CD4-positive, alpha-beta T cell treated with Interleukin-4 for 1 hour (primary cell): ENCODE measurements around the gene TEX12.
"Not testable (repeated sequence)": the region's sequence is repeated elsewhere in the genome, so short reads cannot be mapped to it uniquely, and the experiment has no call there.

Experiments used
- DNase-seq, 2 donors: peaks; one replicate each; pipeline ENCODE4 v3.0.0-alpha.2; 2020 to 2022

TEX12 gene

GRCh38 chr11:112165049-112165448 is 2.1 kb upstream of the TEX12 start:
- no peak for DNase-seq

GRCh38 chr11:112166562-112166961 is 610 bp upstream of the TEX12 start:
- DNase-seq, result no peak

GRCh38 chr11:112172362-112172994 is 5.3 kb downstream of the TEX12 start:
- no peak for DNase-seq

- DNase-seq, result no peak
These were observed 6.0 kb downstream of the TEX12 start for GRCh38 chr11:112173152-112173551.

- peak; percentile 63 to 85 for DNase-seq
These were observed 7.8 kb downstream of the TEX12 start, which contains the start of gene BCO2 for GRCh38 chr11:112174789-112175598. Gene BCO2, plus strand, starts transcription at chr11:112175512. Its CDS starts 90 bp downstream, at chr11:112175602.

GRCh38 chr11:112175599-112175952 is 8.4 kb downstream of the TEX12 start:
- DNase-seq, result no peak

GRCh38 chr11:112176077-112176476 is 8.9 kb downstream of the TEX12 start:
- no peak for DNase-seq

DNA sequence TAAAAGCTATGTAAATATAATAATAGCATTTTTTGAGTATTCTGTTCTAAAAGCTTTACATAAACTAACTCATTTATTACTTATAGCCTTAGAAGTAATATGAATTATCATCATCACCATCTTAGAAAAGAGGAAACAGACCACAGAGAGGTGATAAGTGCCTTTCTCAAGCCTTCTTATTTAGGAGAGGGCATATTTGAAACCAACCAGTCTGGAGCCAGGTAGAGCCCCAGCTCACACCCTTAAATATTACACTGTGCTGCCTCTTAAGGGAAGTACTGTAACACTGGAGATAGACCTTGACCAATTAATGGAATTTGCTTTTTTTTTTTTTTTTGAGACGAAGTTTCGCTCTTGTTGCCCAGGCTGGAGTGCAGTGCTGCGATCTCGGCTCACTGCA is 10.4 kb downstream of the TEX12 start:
- DNase-seq, result no peak

DNA sequence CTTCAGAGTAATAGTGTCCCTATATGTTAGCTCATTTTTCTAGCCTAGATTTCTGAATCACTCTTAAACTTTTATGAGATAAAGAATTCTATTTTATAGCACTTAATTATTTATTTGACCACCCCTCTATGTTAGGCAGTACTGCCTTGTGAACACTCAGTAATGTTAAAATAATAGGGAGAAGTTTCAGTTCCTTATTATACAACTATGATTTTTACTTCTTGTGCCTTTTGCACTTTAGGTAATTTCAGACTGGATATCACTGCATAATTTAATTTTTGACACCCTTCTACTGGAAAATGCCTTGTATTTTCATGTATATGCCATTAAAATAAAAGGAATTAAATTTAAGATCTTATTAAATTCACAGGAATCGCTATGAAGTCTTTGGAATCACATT is 11.3 kb downstream of the TEX12 start:
- DNase-seq, result no peak

GRCh38 chr11:112178936-112179335 is 11.8 kb downstream of the TEX12 start:
- DNase-seq, result no peak

- DNase-seq, result peak in 1 of 2 donors; percentile 33
These were observed 12.4 kb downstream of the TEX12 start for GRCh38 chr11:112179601-112180000.

DNA sequence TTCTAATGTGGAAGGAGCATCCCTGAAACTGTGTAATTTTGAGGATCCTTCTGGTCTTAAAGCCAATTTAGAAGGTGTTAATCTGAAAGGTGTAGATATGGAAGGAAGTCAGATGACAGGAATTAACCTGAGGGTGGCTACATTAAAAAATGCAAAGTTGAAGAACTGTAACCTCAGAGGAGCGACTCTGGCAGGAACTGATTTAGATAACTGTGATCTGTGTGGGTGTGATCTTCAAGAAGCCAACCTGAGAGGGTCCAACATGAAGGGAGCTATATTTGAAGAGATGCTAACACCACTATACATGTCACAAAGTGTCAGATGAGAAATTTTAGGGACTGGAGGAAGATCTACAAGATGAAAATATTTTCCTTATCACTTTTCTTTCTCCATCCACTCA is 15.7 kb downstream of the TEX12 start:
- no peak for DNase-seq

- no peak for DNase-seq
These were observed 18.7 kb downstream of the TEX12 start for GRCh38 chr11:112185883-112186282.

- DNase-seq, result no peak
These were observed 19.1 kb downstream of the TEX12 start for GRCh38 chr11:112186304-112186703.

GRCh38 chr11:112195113-112195512 is 27.9 kb downstream of the TEX12 start:
- not testable (repeated sequence) for DNase-seq

DNA sequence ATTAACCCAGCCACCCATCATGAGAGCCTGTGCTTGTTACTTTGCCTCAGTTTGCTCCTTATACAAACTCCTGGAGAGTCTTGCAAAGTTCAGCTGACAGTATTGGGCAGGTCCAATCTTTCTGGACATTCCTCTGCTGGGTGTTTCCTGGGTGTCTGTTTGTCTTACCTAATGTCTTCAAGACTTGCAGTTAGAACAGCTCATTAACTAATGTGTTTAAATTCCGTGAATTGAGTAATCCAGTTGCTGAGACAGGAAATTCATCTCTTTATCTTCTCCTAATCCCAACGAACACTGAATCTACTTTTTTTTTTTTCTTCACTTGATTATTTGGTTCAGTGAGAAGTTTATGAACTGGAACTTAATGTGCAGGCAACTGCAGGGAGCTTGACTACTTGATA is 28.8 kb downstream of the TEX12 start:
- DNase-seq, result no peak

- no peak for DNase-seq
These were observed 29.4 kb downstream of the TEX12 start for GRCh38 chr11:112196519-112197087.

DNA sequence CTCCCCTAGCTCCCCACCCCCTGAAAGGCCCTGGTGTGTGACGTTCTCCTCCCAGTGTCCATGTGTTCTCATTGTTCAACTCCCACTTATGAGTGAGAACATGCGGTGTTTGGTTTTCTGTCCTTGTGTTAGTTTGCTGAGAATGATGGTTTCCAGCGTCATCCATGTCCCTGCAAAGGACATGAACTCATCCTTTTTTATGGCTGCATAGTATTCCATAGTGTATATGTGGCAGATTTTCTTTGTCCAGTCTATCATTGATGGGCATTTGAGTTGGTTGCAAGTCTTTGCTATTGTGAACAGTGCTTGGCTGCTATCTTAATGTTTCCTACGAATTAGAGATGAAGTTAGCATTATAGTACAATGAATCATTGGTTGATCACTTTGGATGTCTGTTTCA is 31.9 kb downstream of the TEX12 start:
- DNase-seq, result not testable (repeated sequence)

DNA sequence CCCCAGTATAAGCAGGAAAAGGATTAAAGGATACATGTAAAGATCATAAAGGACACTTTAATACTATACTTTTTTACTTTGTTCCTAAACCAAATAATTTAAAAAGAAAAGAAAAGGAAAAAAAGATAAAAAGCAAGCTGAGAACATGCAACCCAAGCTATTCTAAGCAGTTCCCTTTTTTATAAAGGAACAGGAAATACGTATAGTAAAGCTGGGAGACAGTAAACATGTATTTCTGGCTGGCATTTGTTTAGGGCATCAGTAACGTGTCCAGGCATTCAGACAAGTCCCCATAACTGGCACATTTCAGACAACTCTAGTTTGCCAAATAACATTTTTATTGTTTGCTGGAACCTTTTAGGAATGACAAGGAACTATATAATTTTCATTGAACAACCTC is 33.1 kb downstream of the TEX12 start:
- DNase-seq, result no peak

- no peak for DNase-seq
These were observed 38.9 kb downstream of the TEX12 start for GRCh38 chr11:112206071-112206470.

- no peak for DNase-seq
These were observed 43.7 kb downstream of the TEX12 start for GRCh38 chr11:112210890-112211289.

- DNase-seq, result no peak
These were observed 44.4 kb downstream of the TEX12 start for GRCh38 chr11:112211536-112211935.

- DNase-seq, result no peak
These were observed 45.1 kb downstream of the TEX12 start for GRCh38 chr11:112212290-112212689.

DNA sequence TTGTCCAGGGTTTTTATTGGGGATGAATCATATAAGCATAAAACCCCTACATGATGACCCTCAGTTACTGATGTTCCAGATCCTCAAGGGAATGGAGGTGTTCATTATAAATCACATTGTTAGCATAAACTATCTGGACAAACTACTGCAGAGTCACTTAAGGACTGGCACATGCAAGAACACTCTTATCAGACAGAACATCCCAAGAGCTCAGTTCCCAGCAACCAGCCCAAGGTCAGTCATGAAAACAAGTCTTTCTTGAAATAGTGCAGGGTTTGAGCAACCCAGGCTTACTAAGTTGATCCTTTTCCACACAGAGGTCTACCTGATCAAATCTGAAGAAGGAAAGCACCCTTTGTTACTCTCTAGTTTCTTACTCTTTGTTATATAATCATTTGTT is 45.5 kb downstream of the TEX12 start:
- DNase-seq, result no peak
